ENCODE data around the gene MRPL52.

MRPL52 gene

GRCh38 chr14:22841311-22841710 is 11.6 kb downstream of the MRPL52 start (continued):
- TF ChIP-seq GLIS1 (tag by site-specific recombination; IDR thresholded peaks at IDR 0.05) (no peak), ZNF37A (tag by site-specific recombination; IDR thresholded peaks at IDR 0.05) (no peak), ZNF654 (tag by site-specific recombination; IDR thresholded peaks at IDR 0.05; ENCODE audit: low read depth) (no peak), ZNF473 (tag by site-specific recombination; IDR thresholded peaks at IDR 0.05) (no peak), REPIN1 (tag by site-specific recombination; IDR thresholded peaks at IDR 0.05; ENCODE audit: low read depth) (no peak), ZNF266 (tag by site-specific recombination; IDR thresholded peaks at IDR 0.05; ENCODE audit: low read depth) (no peak), ZNF600 (tag by site-specific recombination; IDR thresholded peaks at IDR 0.05) (no peak), ZBTB1 (tag by site-specific recombination; IDR thresholded peaks at IDR 0.05) (no peak), ZNF16 (tag by site-specific recombination; IDR thresholded peaks at IDR 0.05; ENCODE audit: low read depth) (no peak), ELK4 (IDR thresholded peaks at IDR 0.05; ENCODE audit: borderline replicate concordance, low read depth, low read length) (no peak), ZFP37 (tag by site-specific recombination; IDR thresholded peaks at IDR 0.05) (no peak)

GRCh38 chr14:22841769-22842168 is 12.1 kb downstream of the MRPL52 start:
- Histone ChIP-seq H3K27ac (ENCODE audit: extremely low read depth, low read depth, low read length) (no peak overlapping the region), H3K4me3 (ENCODE audit: low read depth, low read length) (no peak overlapping the region), H3K9me3 (ENCODE audit: control insufficient read depth, insufficient read depth, low read depth, low read length) (no peaks in the 10 kb centered on the region), H3K4me1 (ENCODE audit: control insufficient read depth, insufficient read depth, low read length) (no peaks in the 10 kb centered on the region), H3K36me3 (ENCODE audit: control insufficient read depth in 2 of 2, insufficient read depth in 1 of 2, low read length in 2 of 2) (no peaks in the 10 kb centered on the region; a peak in 1 of 3 replicates)
- TF ChIP-seq ZNF16 (tag by site-specific recombination; IDR thresholded peaks at IDR 0.05; ENCODE audit: low read depth) = no peak
- no peak for TF ChIP-seq INSM2 (tag by site-specific recombination; IDR thresholded peaks at IDR 0.05)
- TF ChIP-seq MEIS1 (CRISPR knock-in tag; IDR thresholded peaks at IDR 0.05; ENCODE audit: borderline replicate concordance) = no peak
- TF ChIP-seq ZNF221 (tag by site-specific recombination; IDR thresholded peaks at IDR 0.05; ENCODE audit: borderline replicate concordance) = no peak
- TF ChIP-seq SP2 (tag by site-specific recombination; IDR thresholded peaks at IDR 0.05) = no peak
- no peak for TF ChIP-seq ZNF266 (tag by site-specific recombination; IDR thresholded peaks at IDR 0.05; ENCODE audit: low read depth)
- ChIA-PET POLR2A (interaction anchor here (1.9 kb wide), 1 partner anchor 9 kb away, joined by 5 read pairs; no protein-coding TSS in a partner anchor), CTCF (interaction anchor here (2.7 kb wide), 1 partner anchor 11 kb away, joined by 8 read pairs; no protein-coding TSS in a partner anchor)

GRCh38 chr14:22842211-22843122 is 12.8 kb downstream of the MRPL52 start:
- ChIA-PET CTCF (interaction anchor here (1.0 to 1.7 kb wide), 2 partner anchors 11 to 272 kb away, joined by 3 to 11 read pairs; no protein-coding TSS in a partner anchor), POLR2A (no interaction called here)
- H3K9me3 ChIP-seq (ENCODE audit: control insufficient read depth, insufficient read depth, low read depth, low read length) = no peaks in the 10 kb centered on the region
- TF ChIP-seq PRDM10 (tag by site-specific recombination; IDR thresholded peaks at IDR 0.05) (peak; percentile 30; the same call in 1 of the 2 replicates), ZNF704 (tag by site-specific recombination; IDR thresholded peaks at IDR 0.05) (no peak)
- no peak overlapping the region for H3K4me3 ChIP-seq (ENCODE audit: low read depth, low read length)
- H3K27ac ChIP-seq (ENCODE audit: extremely low read depth, low read depth, low read length) = no peak overlapping the region
- no peaks in the 10 kb centered on the region; a peak in 1 of 3 replicates for H3K36me3 ChIP-seq (ENCODE audit: control insufficient read depth in 2 of 2, insufficient read depth in 1 of 2, low read length in 2 of 2)
- H3K4me1 ChIP-seq (ENCODE audit: control insufficient read depth, insufficient read depth, low read length) = no peaks in the 10 kb centered on the region
